ENCODE data around the gene STAT2.
"Not testable (repeated sequence)": the region's sequence is repeated elsewhere in the genome, so short reads cannot be mapped to it uniquely, and the experiment has no call there.

Gene STAT2

DNA sequence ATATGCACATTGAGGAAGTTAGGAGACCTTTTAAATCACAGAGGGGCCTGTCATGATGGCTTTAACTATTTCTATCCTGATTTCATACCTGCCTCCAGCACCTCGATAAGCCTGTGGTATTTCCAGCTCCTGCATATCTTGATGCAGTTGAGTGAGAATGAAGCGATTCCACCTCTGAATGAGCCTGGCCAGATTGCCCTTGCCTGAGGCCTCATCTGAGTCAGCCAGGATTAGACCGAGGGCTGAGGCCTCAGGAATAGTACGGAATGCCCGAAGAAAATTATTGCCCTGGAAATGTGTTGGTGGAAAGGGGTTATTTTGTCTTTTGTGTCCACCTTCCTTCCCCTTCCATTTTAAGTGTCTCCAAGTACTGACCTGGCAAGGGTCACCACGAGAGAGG lies 35.7 kb downstream of the STAT2 start:
- FAIRE-seq, result no peak

DNA sequence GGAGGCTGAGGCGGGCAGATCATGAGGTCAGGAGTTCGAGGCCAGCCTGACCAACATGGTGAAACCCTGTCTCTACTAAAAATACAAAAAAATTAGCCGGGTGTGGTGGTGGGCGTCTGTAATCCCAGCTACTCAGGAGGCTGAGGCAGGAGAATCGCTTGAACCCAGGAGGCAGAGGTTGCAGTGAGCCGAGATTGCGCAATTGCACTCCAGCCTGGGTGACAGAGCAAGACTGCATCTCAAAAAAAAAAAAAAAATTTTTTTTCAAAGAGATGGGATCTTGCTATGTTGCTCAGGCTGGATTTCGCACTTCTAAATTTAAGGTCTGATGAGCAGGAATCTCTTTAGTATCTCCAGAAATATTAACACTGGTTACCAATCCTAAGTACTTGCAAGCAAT lies 38.3 kb downstream of the STAT2 start:
- FAIRE-seq, result not testable (repeated sequence)

DNA sequence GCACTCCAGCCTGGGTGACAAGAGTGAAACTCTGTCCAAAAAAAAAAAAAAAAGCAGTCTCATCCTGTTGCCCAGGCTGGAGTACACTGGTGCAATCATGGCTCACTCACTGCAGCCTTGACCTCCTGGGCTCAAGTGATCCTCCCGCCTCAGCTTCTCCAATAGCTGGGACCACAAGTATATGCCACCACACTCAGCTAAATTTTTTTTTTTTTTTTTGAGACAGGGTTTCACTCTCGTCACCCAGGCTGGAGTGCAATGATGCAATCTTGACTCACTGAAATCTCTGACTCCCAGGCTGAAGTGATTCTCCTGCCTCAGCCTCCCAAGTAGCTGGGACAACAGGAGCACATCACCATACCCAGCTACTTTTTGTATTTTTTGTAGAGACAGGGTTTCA lies 38.9 kb downstream of the STAT2 start:
- no peak for FAIRE-seq

DNA sequence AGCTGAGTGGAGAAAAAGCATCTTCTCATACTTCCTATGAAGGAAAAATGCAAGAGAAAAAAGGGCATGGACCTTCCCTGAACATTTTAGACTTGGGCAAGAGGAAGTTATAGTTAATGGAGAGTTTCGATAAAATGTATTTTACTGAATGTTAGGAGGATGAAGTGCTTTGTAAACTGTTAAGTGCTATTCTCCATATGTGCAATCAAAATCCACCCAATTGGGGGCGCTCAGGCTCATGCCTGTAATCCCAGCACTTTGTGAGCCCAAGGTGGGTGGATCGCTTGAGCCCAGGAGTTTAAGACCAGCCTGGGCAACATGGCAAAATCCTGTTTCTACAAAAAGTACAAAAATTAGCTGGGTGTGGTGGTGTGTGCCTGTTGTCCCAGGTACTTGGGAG lies 42.2 kb downstream of the STAT2 start:
- no peak for FAIRE-seq

GRCh38 chr12:56315622-56316473 lies 44.1 kb downstream of the STAT2 start, which contains the start of gene CNPY2:
Gene CNPY2 (minus strand): TSS chr12:56315988. CDS start chr12:56315217, 771 bp downstream.
- peak; percentile 97 for FAIRE-seq

- no peak for FAIRE-seq
Measured at GRCh38 chr12:56315249-56315621, 44.7 kb downstream of the STAT2 start.

GRCh38 chr12:56311003-56311402 lies 48.9 kb downstream of the STAT2 start:
- no peak for FAIRE-seq

- FAIRE-seq, result no peak
Measured at GRCh38 chr12:56308714-56309113, 51.2 kb downstream of the STAT2 start.

- no peak for FAIRE-seq
Measured at GRCh38 chr12:56307221-56307965, 52.5 kb downstream of the STAT2 start.

- no peak for FAIRE-seq
Measured at GRCh38 chr12:56304872-56305590, 54.9 kb downstream of the STAT2 start.

DNA sequence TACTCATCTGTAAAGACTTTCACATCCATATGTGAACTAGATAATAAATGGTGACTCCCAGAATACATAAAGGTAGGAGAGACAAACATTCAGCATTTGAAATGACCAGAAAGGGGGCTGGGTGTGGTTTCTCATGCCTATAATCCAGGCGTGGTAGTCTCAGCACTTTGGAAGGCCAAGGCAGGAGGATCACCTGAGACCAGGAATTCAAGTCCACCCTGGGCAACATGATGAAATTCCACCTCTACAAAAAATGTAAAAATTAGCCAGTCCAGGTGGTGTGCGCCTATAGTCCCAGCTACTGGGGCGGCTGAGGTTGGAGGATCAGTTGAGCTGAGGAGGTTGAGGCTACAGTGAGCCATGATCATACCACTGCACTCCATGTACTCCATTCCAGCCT lies 55.6 kb downstream of the STAT2 start:
- FAIRE-seq, result no peak

- no peak for FAIRE-seq
Measured at GRCh38 chr12:56300644-56301464, 59.1 kb downstream of the STAT2 start.

GRCh38 chr12:56299853-56300643 lies 59.9 kb downstream of the STAT2 start, which contains the start of gene CS:
Gene CS (minus strand): TSS chr12:56300330. CDS start chr12:56300201, 129 bp downstream.
- FAIRE-seq, result peak; percentile 95

DNA sequence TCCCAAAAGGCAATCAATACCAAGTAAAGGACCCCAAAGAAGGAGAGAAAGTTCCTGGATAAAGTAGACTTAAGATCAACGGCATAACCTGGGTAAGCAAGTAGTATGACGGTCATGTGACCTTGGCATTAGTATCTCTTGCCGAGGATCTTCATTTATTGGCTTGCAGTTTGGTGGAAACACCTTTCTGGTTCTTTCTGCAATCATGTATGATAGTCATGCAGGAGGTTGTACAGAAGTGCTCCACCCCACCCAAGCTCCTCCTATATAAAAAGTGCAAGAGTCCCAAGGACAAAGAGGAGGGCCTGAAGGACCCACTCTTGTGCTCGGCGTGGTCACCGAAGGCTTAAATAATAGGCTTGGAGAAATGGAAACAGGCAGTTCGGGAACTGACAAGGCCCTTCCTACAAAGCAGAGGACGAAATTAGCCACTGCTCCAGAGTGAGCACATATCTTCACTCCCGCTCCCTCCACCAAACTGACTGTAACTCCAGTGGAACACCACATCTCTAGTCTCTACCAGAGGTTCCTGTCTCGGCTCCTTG lies 60.5 kb downstream of the STAT2 start:
- FAIRE-seq, result no peak

DNA sequence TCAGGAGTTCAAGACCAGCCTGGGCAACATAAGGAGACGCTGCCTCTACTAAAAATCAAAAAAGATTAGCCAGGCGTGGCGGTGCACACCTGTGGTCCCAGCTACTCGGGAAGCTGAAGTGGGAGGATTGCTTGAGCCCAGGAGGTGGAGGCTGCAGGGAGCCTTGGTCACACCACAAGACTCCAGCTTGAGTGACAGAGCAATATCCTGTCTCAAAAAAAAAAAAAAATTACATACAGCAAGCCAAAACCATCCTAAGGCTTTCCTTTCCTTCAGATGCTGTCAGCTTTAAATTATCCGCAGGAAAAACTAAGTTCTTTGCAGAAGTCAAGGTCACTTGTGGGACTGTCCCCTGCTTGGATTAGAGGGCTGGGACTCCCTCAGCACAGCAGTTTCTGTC lies 61.1 kb downstream of the STAT2 start:
- no peak for FAIRE-seq

DNA sequence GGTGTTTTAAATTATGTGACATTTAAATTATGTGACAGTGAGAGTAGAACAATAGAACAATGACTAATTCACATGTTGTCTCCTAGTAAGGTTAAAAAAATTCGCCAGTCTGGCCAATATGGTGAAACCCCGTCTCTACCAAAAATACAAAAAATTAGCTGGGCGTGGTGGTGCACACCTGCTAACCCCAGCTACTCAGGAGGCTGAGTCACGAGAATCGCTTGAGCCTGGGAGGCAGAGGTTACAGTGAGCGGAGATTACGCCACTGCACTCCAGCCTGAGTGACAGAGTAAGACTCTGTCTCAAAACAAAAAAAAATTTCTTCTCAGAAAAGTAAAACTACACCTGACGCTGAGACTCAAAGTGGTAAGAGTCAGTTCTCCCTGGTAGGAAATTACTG lies 62.5 kb downstream of the STAT2 start:
- no peak for FAIRE-seq

DNA sequence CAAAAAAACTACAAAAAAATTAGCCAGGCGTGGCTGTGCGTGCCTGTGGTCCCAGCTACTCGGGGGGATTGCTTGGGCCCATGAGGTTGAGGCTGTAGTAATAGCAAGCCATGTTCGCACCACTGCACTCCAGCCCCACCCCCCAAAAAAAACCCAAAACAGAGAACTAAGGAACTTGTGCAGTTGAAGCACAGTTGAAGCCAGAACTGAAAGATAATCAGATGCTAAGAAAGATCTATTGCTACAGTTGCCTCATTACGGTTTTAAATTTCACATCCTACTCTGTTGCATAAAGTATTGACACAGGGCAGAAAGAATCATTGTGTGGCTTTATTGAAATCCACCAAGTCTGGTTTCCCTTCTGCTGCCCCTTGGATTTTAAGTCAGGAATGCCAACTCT lies 63.6 kb downstream of the STAT2 start:
- no peak for FAIRE-seq

DNA sequence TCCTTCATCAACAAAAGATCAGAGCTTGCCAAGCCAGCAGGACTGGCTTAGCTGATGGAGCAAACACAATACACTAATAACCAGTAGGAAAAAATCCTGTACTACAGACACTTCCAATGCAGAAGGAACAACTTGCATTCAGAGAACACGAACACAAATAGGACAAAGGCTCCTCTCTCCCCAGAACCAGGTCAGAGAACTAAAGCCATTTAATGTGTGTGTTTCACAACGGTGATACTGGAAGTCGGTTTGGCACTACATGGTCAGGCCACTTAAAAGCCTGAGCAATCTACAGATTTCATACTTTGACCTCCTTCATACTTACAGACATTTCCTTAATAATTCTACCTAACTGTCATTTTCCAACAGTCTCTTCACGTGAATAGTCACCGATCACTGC lies 66.1 kb downstream of the STAT2 start:
- FAIRE-seq, result no peak

All from G401.6 (cell line).